Stimulated activated CD8-positive, alpha-beta memory T cell treated with anti-CD3 and anti-CD28 coated beads, Interleukin-12 subunit alpha, Interleukin-12 subunit beta, amount 100 ng/mL, for 1 hour (primary cell): Measurements from ENCODE around the gene FAM13A.

Experiments
- DNase-seq: peaks from one replicate; pipeline ENCODE4 v3.0.0-alpha.2; 2020; ENCODE audit warnings: low read depth

FAM13A gene

DNA sequence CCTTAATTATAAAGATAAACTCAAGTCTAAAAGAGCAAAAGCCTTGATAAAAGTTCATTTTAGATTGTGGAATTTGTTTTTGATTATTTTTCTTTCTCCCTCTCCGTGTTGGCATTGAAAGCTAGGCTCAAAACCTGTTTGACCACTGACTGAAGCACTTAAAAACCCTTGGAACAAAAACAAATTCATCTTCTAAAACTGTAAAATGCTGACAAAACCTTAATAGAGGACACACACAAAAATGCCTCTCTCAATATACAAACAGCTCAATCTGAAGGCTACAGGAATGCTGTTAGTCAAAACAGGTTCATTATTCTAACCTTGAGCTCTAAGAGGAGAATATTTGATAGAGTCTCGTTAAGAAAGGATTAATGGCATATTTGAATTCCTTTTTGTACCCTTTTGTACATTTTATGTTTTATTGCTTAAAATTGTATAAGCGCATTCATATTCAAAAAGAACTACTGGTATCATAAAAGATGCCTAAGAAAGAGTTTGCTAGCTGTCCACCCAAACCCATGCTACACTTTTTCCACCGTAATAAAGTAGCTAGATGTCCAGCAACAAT lies 285.0 kb downstream of the FAM13A start:
- no peak for DNase-seq

DNA sequence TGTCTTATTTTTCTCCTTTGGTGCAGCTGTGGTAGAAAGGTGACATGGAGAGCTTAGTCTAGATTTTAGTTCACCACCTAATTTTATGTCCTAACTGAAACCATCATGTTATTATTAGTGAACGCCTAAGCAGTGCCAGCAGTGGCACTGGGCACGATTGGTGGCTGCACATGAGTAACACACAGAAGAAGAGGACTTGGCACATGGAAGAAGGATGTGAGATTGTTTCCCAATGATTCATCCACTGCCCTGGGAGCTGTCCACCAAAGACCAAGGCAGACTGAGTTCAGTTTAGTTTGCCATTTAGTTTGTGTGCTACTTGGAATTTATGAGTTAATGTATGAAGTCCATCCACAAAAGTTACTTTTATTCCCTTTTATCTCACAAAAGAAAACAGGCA lies 291.3 kb downstream of the FAM13A start:
- no peak for DNase-seq

DNA sequence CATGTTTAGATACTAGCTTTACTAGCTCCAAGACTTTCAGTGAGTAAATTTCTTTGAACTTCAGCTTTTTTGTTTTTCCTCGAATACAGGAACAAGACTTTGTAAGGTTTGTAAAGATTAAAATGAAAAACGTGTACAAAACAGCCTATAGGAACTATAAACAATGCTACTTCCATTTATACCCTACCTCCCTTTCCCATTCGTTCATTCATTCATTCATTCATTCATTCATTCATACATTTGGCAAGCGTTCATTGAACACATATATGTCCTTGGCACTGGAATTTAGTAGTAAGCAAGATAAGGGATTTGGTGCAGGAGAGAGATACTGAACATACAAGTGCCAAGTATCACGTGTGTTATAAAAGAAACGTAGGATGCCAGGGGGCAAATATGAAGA lies 293.9 kb downstream of the FAM13A start:
- DNase-seq = no peak

DNA sequence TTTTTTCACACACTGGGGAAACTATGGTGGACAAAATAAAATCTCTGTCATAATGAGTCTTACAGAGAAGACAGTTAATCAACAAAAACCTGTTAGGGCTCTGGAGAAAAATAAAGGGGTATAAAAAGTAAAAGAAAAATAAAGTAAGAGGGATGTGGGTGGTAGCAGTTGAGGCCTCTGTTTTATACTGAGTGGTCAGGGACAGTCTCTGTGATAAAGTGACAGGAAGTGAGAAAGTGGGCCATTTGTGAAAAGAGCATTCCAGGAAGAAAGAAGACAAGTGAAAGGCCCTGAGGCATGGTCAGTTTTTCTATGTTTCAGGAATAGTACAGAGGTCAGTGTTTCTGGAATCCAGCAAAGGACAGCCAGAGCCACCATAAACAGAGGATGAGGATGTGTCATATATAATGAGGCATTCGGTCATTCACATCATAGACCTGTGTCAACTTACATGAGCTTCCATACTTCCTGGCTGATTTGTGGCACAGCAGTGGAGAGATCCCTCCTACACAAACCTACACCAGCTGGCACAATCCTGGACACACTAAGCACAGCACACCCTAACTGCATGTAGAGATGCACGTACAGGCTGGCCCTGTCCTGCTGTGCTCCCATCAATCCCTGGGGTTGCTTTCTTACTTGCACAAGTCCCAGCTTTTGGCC lies 295.0 kb downstream of the FAM13A start:
- DNase-seq = no peak

DNA sequence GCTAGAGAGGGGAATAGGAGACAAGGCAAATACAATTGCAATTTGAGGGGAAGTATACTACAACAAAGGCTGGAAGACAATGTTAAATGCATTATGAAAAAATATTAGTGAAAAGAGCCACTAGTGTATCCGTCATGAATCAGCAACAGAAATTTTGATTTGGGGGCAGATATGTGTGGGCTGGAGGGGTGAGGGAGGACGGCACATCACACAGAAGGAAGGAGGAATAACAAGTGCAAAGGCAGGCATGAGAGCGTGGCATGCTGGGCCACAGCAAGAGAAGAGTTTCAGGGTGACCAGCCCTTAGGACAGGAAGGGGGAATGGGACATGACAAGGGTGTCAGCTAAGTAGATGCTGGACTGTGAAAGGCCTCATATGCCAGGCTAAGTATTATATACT lies 295.6 kb downstream of the FAM13A start:
- no peak for DNase-seq

DNA sequence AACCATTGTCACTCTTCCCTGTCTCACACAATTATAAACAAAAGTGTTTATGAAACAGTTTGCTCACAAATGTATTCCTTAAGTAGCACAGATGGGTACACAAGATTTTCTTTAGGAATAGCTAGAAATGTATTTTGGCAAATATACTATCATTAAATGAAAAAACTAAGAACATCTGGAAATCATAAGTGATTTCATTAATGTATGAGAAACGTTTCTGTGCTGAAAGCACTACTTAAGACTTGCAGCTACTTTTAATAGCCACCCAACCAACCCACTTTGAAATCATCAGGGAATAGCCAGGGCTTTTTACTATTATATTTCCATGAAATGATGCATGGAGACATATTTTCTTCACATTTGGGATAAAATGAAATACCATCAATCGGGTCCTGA lies 297.1 kb downstream of the FAM13A start:
- no peak for DNase-seq

DNA sequence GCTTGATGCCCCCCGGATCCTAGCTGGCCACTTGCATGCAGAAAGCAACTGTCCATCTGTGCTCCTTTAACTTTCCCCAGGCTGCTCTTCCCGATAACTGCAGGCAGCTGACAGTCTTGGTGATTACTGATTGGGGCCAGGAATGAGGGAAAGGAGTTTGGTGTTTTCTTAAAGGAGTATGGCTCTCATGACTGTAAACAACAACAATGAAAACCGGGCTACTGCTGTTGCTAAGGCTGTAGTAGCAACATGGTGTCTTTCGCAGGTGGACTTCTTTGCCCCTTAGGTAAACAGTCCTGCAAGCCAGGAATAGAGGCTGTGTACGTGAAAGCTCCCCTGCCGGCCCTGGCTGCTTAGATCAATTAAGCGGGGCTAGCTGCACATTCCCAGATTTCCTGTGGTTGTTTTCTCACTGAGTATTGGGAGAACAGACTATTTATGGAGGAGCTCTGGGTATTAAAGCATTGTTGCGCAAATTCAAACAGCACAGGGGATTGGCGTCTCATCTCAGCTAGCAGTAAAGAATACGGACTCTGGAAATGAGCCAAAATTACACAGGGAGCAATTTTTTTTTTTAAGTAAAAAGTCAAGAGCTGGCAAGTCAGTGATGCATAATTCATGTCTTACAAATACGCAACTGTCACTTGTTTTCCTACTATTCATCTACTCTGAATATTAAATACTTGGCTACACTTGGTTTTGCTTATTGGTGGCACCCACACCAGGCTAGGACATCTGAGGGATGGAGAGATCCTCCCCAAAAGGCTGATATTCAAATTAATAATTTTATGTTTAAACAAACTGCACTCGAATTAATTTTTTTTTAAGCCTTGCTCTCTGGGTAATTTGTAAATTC lies 297.7 kb downstream of the FAM13A start:
- no peak for DNase-seq

DNA sequence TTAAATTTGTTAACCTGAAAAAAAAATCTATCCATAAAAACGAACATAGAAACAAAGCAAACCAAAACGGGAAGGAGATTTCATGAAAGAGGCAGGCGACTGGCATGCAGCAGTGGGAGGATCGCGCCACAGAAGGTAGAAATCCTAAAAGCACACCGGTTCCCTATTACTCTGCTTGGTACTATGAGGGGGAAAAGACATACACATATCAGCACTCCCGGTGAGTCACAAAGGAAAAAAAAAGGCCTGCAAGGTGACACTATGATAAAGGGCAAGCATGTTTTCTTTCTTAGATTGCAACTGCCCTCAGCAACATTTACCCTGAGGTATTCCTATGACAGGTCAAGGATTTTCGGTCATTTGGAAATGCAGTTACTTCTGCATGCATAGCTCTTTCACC lies 298.7 kb downstream of the FAM13A start:
- DNase-seq = no peak

DNA sequence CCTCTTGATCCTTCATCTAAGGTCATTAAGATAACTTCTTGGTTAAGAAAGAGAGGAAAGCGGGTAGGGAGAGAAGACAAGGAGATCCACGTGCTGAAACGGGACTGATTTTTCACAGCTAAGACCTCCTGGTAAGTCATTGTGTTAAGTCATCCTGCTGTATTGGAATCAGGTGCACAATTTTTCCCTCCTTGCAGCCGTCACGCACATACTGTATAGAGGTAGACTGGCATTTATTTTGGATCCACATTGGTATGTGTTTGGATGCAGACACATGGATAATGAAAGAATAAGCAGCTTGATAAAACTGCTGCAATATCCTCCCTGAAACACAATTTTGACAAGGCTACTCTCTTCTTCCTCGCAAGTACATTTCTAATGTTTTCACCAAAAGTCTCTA lies 299.2 kb downstream of the FAM13A start:
- DNase-seq = no peak

DNA sequence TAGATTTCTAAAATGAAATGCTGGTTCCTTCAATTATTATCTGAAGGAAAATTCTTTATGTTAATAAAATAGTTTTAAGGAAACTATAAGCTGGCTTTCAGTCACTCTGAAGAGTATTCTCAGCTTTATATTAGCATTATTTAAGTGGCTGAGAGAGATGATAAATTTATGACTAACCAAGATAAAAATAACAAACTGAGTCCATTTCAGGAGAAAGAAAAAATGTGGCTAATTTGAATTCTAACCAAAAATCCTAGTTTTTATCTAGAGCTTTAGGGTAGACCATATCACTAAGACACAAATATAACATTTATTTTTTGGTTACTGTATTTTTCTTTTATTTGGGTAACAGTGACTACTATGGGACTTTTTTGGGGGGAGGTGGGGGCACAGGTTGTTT lies 299.9 kb downstream of the FAM13A start:
- DNase-seq = no peak

DNA sequence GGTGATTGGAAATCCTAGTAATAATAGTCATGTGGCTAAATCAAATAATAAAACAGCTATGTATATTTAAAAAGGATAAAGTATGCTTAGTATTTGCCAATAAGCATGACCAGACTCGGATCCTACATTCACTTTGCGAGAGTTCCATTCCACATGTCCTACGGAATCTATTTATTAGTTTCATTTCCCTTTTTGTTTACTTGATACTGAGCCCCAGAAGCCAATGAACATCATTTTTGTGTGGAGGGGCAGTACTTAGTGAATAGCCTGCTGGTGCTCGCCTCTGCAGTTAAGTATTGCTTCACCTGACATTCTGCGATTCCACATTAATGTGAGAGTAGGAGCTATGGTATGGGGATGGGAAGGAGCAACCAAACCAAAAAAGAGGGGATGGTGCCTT lies 300.8 kb downstream of the FAM13A start:
- DNase-seq = no peak

DNA sequence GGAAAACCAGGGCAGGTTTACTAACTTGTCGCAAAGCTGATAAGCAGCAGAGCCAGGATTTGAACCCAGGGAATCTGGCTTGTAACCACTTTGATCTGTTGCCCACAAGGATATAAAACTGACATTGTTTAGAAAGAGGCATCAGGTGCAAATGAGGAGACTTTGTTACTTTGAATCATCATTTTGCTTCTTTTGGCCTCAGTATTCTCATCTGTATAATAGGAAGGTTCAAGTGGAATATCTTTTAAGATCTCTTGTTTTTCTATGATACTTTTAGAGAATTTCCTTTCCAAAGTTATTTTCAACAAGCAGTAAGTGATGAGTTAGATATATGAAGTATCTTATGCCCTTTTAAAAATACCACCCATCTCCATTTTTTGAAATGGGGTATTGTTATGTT lies 301.5 kb downstream of the FAM13A start:
- no peak for DNase-seq

DNA sequence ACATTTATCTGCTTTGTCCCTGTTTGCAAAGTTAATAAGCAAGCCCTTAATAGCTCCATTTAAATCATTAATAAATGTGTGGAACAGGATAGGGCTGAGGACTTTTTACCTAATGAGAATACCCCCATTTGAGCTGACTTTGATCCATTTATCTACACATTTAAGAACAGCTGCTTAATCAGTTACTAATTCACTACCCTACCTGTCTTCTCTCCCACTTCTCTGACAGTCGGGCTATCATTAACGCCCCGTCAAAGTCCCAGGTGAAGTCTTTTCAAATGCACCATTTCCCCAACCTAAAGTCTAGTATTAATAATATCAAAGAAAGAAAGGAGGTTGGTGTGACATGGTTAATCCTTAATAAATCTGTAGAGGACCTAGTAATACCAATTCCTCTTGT lies 302.2 kb downstream of the FAM13A start:
- DNase-seq = no peak

DNA sequence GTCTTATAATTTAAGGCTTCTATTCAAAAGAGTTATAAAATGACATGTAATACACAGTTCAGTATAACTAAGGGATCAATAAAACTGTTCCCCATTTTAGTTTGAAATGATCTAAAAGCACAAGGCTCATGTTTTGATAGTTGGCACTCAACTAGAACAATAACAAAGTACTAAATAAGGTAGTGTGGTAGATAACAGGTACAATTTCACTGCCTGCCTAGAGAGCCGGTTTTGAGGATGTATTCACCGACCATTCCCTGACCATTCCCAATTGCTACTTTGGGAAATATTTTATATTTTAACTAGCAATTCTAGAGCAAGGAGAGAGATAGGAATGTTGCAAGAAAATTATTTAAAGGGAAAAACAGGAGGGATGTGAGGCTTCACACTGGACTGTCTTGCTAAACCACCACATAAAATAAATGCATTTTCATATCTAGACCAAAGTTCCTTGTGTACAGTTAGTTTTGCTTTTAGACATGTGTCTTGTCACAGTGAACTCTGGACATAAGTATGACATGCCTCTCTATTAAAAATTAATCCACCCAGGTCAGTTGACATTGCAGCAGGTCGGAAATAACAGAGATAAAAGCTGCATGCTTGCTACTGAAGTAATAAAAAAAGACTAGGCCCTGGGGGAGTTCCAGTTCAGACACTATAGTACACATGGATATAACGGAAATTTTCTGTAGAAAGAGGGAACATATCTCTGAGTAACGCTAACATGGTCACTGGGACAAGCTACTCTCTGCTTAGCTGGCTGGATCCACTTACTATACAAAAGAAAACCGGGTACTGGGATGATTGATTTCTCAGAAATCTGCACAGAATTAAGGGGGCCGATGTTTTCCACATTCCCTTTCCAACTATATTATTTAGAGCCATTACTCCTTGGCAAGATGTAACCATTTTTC lies 303.1 kb downstream of the FAM13A start:
- no peak for DNase-seq

DNA sequence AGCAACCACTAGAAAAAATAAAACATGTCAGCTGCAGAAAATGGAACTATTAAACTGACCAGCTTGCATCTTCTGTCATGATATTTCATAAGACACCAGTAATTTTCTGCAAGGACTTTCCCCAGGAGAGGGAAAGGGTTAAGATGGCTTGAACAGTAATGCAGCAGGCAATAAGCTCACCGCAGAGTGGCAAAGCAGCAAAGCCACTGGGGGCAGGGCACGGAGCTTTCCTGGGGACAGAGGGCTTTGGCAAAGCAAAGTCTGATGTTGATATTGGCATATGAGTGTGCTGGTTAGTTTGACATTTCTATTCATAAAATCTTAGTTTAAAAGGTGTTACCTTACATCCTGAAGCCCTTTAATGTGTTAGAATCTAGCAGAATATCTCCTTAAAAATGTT lies 304.2 kb downstream of the FAM13A start:
- no peak for DNase-seq

DNA sequence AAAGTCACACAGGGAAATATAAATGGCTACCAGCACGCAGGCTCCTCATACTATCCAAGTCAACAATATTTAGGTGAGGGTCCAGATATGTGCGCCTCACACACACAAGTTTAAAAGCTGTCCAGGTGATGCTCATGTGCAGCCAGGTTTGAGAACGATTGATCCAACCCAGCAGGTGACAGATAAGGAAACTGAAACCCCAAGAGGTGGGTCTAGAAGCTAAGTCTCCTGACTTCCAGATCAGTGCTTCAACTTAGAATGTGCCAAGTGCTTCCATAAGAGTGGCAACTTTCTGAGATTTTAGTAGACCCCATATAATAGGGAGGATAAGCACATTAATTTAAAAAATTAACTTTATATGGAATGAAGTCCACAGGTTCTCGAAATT lies 304.9 kb downstream of the FAM13A start:
- DNase-seq = no peak

DNA sequence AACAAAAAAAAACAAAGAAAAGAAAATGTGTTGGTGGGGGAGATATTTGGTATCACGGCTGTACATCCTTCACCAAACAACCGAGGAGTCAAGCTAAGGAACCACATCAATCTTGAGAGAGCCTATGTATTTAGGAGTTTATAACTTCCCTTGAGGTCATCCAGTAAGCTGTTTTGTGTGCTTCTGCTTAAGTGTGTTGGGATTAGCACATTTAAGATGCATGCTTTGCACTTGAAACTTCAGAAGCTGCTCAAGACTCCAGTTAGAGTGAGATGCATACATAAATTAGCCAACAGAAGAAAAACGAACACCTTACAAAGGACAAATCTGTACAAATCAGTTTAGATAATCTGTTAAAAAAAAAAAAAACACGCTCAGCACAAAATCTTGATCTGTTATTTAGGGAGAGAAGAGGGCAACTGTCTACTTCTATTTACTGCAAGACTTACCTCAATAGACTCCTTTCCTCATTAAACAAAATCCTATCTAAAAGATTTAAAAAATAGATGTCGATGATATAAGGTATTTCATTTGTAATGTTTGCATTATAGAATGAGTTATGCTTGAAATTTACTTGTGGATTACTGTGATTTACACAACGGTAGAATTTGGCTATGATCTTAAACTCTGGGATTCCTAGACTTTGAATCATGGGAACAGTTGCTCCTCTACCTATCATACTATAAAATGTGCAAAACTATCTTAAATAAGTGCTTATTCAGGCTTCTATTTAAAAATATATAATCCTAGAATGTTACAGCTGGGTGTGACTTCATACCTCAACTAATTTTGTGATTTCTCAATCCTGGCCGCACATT lies 305.5 kb downstream of the FAM13A start:
- DNase-seq = no peak

DNA sequence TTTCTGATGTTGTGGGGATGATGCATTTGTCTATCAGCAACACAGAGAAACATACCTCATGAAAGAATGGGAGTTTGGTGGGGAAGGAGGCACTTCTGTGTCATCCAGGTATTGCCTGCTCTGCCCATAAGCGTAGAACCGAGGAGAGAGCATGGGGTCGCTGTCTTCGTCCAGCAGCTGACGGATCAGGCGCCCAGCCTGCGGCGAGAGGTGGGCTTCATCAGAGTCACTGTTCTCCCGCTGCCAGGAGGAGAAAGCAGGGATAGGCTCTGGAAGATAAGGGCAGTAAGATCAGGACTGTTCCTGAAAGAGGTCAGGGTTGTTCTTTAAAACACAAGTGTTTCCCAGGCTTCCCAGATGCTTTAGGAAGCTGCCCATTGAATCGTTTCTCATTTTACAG lies 306.6 kb downstream of the FAM13A start:
- no peak for DNase-seq

DNA sequence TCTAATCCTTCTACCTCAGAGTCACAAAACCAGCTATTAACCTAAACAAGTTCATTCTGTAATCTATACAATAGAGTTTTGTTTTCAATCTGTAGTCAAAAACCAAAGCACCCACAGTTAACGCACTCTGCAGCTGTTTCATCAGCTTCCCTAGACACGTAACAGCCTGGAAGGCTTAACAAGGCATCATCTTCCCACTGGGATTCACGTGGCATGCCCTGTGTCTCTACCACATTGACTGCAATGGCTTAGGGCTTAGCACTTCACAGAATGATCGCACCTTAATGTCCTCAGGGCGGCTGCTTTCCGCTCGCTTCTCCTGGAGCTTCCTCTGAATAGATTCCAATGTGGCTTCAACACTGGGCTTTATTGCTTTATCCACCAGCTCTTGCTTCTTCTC lies 309.6 kb downstream of the FAM13A start:
- no peak for DNase-seq

DNA sequence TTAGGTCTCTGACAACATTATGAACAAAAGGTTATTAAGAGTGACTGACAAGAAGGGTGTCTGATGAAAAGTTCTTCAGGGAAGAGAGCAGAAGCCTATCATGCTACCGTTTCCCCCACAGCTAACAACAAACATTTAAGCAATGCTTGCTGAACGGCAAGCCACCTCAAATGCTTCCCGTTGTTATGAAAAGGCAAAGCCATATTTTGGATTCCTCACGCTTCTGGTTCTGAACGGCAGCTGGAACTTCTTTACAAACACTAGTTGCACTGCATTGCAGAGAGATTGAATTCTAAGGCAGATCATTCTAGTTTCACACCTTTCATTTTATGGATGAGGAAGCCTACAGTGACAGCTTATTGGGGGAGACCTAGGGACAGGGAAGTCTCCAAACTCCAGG lies 310.8 kb downstream of the FAM13A start:
- DNase-seq = no peak

DNA sequence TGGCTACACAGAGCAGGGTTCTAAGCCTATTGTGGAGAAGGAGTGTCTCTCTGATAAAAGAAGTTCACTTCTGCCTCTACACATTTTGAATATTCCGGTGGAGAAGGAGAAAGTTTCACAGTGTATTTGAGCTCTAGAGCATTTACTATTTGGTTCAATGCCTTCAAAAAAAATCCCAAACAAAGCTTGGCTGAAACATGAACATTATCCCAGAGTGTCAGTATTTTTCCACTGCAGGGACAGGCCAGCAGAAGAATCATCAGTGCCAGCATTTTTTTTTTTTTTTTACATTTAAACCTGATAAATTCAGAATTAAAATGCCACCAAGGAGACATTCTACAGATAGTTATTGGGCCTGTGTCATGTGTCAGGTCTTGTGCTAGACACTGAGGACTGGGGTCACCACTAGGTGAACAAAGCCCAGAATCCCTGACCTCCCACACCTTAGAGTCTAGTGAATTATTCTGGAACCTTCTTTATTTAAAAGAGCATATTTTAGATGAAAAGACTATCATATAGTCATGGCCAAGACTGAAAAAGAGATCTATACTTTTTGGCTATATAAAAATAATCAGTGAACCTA lies 311.3 kb downstream of the FAM13A start:
- no peak for DNase-seq
